ENCODE data around the gene DIDO1. TPM values are rescaled to one million over a fixed set of nuclear protein-coding genes. Genes with fewer than 3 reads are reported as not detected.

The DIDO1 gene
- total RNA-seq, 1 donor from 2014 or later = 35.0 TPM

DNA sequence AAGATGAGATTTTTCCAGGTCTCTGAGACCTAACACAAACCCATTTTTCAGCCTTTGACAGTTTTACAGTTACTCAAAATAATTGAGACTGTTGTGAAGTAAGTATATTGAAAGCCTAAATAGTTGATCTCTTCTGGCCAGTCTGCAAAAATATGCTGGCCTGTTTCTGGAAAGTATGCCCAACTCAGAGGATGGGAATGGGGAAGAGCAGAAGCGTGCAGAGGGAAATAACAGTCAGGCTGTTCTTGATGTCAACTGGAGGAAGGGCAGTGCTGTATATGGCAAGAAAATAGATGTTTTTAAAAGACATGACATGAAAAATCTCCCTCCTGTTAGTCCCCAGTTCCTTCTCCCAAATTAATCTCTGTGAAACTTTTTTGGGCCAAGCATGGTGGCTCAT is 15.5 kb upstream of the DIDO1 start:
- Histone ChIP-seq H3K9ac (ENCODE audit: low read depth in 1 of 3, low read length in 3 of 3) (no peak overlapping the region), H3K4me3 (ENCODE audit: low read length in 3 of 3) (no peak overlapping the region), H3K27me3 (ENCODE audit: control insufficient read depth in 3 of 3, insufficient read depth in 3 of 3, low read length in 3 of 3) (no peaks in the 10 kb centered on the region), H3K4me1 (ENCODE audit: control insufficient read depth in 3 of 3, insufficient read depth in 3 of 3, low read length in 3 of 3) (peaks cover 17 to 30% (median 24%) of the 10 kb centered on the region in 3 donors), H3K9me3 (ENCODE audit: control insufficient read depth in 3 of 3, low read length in 3 of 3) (no peaks in the 10 kb centered on the region), H3K27ac (ENCODE audit: low read depth, low read length) (no peak overlapping the region), H3K36me3 (ENCODE audit: control insufficient read depth in 3 of 3, insufficient read depth in 3 of 3, low read length in 3 of 3) (peaks cover 31 to 48% (median 46%) of the 10 kb centered on the region in 3 donors)

DNA sequence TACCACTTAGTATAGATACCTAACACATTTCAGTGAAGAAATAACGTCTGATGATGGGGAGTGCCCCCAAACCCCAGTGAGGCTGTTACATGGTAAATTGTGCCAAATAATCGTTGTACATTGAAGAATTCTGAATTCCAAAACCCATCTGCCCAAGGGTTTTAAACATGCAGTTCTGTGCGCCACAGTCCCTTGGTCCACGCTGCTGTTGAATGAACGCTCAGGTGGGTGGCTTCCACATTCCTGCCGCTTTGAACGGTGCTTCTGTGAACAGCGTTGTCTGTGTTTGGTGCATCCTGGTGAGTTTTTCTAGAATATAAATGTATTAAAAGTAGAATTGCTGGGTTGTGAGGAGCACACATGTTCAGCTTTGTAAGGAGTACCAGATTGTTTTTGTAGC is 14.6 kb upstream of the DIDO1 start:
- no peaks in the 10 kb centered on the region for H3K9me3 ChIP-seq (ENCODE audit: control insufficient read depth in 3 of 3, low read length in 3 of 3)
- H3K27ac ChIP-seq (ENCODE audit: low read depth, low read length) = no peak overlapping the region
- H3K4me3 ChIP-seq (ENCODE audit: low read length in 3 of 3) = no peak overlapping the region
- peaks cover 21 to 36% (median 31%) of the 10 kb centered on the region in 3 donors for H3K4me1 ChIP-seq (ENCODE audit: control insufficient read depth in 3 of 3, insufficient read depth in 3 of 3, low read length in 3 of 3)
- no peaks in the 10 kb centered on the region for H3K27me3 ChIP-seq (ENCODE audit: control insufficient read depth in 3 of 3, insufficient read depth in 3 of 3, low read length in 3 of 3)
- no peak overlapping the region for H3K9ac ChIP-seq (ENCODE audit: low read depth in 1 of 3, low read length in 3 of 3)
- H3K36me3 ChIP-seq (ENCODE audit: control insufficient read depth in 3 of 3, insufficient read depth in 3 of 3, low read length in 3 of 3) = peaks cover 23 to 38% (median 37%) of the 10 kb centered on the region in 3 donors

DNA sequence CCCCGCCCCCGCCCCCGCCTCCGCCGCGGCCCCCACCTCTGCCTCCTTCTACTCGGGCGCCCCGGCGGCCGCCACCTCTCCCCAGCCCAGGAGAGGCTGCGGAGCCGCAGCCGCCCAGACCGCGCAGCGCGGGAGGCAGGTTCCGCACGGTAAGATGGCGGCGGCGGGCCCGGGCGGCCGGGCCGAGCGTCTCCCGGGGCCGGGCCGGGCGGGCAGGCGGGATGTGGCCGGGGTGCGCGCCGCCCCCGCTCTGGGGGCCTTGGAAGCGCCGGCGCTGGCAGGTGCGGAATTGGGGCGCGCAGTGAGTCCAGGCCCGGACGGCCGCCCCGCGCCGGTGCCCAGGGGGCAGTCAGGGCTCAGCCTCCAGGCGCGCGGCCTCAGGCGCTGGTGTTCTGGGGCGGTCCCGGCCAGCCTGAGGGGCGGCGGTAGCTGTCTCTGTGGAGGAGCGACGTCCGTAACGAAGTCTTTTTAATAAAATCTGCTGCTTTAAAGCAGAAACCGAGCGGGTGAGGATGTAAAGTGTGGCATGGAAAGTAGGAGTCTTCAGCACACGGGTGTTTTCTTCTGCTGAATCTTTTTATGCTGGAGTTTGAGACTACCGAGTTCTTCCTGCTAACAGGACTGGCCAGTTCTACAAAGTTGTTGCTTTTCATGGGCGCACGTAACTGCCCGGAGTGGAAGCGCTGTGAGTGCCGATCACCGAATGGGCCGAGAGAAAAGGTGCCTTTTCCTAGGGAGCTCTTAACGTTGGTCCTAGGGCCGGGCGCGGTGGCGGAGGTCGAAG is 12.0 kb upstream of the DIDO1 start, which contains the start of gene GID8:
TSS of gene GID8 (plus strand) at position 43 of the 784 bp plus-strand sequence. CDS start 3,356 bp downstream, outside the sequence.
- H3K27ac ChIP-seq (ENCODE audit: low read depth, low read length) = peak within 1 kb of the TSS; percentile 86
- H3K4me3 ChIP-seq (ENCODE audit: low read length in 3 of 3) = peak within 1 kb of the TSS; percentile 96 to 97 (median 97)
- no peaks in the 10 kb centered on the region for H3K9me3 ChIP-seq (ENCODE audit: control insufficient read depth in 3 of 3, low read length in 3 of 3)
- H3K9ac ChIP-seq (ENCODE audit: low read depth in 1 of 3, low read length in 3 of 3) = peak within 1 kb of the TSS; percentile 93 to 96 (median 95)
- no peaks in the 10 kb centered on the region for H3K27me3 ChIP-seq (ENCODE audit: control insufficient read depth in 3 of 3, insufficient read depth in 3 of 3, low read length in 3 of 3)
- peaks cover 10 to 28% (median 21%) of the 10 kb centered on the region in 3 donors for H3K36me3 ChIP-seq (ENCODE audit: control insufficient read depth in 3 of 3, insufficient read depth in 3 of 3, low read length in 3 of 3)
- H3K4me1 ChIP-seq (ENCODE audit: control insufficient read depth in 3 of 3, insufficient read depth in 3 of 3, low read length in 3 of 3) = peaks cover 33 to 53% (median 52%) of the 10 kb centered on the region in 3 donors

DNA sequence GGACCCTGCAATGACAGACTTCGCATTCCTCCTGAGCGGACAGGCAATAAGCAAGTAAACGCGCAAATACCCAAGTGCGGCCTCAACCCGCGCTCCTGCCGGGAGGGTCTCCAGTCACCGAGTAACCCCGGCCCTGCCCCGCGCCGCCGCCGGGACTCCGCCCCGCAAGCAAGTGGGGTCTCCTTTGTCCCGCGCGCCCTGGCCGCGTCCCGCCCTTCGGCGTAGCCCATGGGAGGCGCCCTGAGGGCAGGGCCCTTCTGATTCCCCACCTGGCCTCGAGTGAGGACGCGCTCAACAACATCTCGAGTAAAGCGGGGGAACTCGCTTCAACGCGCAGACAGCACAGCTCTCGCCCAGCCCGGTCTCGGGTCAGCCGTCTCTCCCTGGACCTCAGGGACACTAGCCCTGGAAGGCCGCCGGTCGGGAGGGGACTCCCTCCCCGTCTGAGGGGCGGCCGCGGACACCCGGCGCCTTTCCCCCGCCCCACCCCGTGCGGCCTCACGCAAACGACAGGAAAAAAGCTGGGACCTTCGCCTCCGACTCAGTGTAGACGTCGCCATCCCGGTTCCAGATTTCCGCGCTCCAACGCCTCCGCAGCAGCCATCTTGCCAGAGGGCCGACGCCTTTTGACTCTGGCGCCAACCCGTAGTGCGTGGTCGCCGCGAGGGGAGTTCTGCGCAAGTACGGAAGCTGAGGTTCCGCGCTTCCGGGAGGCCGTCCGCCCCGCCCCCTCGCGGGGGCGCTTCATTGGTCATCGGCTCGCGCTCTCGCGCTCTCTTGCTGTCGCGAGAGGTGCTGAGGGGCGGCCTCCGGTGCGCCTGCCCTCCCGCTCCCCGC is 11.2 kb upstream of the DIDO1 start:
- Histone ChIP-seq H3K27ac (ENCODE audit: low read depth, low read length) (peak overlapping the region; percentile 86), H3K36me3 (ENCODE audit: control insufficient read depth in 3 of 3, insufficient read depth in 3 of 3, low read length in 3 of 3) (peaks cover 8 to 22% (median 15%) of the 10 kb centered on the region in 3 donors), H3K4me1 (ENCODE audit: control insufficient read depth in 3 of 3, insufficient read depth in 3 of 3, low read length in 3 of 3) (peaks cover 33 to 53% (median 52%) of the 10 kb centered on the region in 3 donors), H3K27me3 (ENCODE audit: control insufficient read depth in 3 of 3, insufficient read depth in 3 of 3, low read length in 3 of 3) (no peaks in the 10 kb centered on the region), H3K4me3 (ENCODE audit: low read length in 3 of 3) (peak overlapping the region; percentile 93 to 97 (median 96)), H3K9ac (ENCODE audit: low read depth in 1 of 3, low read length in 3 of 3) (peak overlapping the region; percentile 93 to 95 (median 94)), H3K9me3 (ENCODE audit: control insufficient read depth in 3 of 3, low read length in 3 of 3) (no peaks in the 10 kb centered on the region)

DNA sequence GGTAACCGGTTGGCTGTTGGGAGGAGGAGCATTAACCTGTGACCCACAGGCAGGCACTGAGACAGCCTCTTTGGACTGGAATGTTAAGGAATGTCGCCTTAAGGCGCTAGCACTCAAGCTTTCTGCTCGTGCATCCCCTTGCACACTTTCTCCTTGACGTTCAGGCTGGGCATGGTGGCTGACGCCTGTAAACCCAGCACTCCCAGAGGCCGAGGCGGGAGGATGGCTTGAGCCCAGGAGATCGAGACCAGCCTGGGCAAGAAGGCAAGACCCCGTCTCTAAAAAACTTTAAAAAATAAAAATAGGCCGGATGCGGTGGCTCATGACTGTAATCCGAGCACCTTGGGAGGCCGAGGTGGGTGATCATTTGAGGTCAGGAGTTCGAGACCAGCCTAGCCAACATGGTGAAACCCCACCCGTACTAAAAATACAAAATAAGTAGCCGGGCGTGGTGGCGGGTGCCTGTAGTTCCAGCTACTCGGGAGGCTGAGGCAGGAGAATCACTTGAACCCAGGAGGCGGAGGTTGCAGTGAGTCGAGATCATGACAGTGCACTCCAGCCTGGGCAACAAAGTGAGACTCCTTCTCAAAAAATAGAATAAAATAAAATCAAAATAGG is 9.8 kb upstream of the DIDO1 start:
- Histone ChIP-seq H3K27ac (ENCODE audit: low read depth, low read length) (no peak overlapping the region), H3K27me3 (ENCODE audit: control insufficient read depth in 3 of 3, insufficient read depth in 3 of 3, low read length in 3 of 3) (no peaks in the 10 kb centered on the region), H3K9ac (ENCODE audit: low read depth in 1 of 3, low read length in 3 of 3) (peak overlapping the region in 2 of 3 donors; percentile 20 to 29), H3K4me3 (ENCODE audit: low read length in 3 of 3) (peak overlapping the region in 1 of 3 donors; percentile 47), H3K9me3 (ENCODE audit: control insufficient read depth in 3 of 3, low read length in 3 of 3) (no peaks in the 10 kb centered on the region), H3K4me1 (ENCODE audit: control insufficient read depth in 3 of 3, insufficient read depth in 3 of 3, low read length in 3 of 3) (peaks cover 31 to 52% (median 48%) of the 10 kb centered on the region in 3 donors), H3K36me3 (ENCODE audit: control insufficient read depth in 3 of 3, insufficient read depth in 3 of 3, low read length in 3 of 3) (peaks cover 5 to 13% (median 7%) of the 10 kb centered on the region in 3 donors)

DNA sequence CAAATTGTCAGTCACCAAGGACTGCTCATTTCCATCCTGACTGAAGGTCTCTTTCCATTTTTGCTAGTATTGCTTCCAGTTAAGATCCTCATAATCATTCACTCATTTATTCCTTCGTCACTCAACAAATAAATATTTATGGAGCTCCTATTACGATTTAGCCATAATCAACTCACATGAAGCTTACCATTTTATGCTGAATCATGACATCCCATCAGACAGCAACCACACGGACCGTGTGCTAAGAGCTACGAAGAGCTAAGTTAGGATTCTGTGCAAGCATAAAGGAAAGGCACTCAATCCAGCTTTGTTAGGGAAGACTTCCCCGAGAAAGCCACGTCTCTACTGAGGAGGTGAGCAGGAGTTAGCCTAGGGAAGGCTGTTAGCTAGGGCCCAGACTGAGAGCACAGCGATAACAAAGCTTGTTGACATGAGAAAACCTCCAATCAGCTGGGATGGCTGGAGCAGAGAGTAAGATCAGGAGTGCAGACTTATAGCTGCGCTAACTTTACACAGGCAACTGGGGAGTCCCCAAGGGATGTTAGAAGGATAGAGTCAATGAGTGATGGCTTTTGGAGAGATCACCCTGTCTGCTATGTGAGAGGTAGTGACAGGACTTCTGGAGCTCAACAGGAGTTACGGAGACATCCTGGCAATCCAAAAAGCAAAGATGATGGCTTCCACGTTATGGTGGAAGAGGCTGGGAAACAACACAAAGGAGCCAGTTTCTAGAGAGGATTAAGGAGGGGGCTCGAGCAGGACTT is 9.1 kb upstream of the DIDO1 start:
- Histone ChIP-seq H3K4me3 (ENCODE audit: low read length in 3 of 3) (peak overlapping the region in 2 of 3 donors; percentile 6 to 47), H3K4me1 (ENCODE audit: control insufficient read depth in 3 of 3, insufficient read depth in 3 of 3, low read length in 3 of 3) (peaks cover 31 to 47% (median 43%) of the 10 kb centered on the region in 3 donors), H3K9me3 (ENCODE audit: control insufficient read depth in 3 of 3, low read length in 3 of 3) (no peaks in the 10 kb centered on the region), H3K9ac (ENCODE audit: low read depth in 1 of 3, low read length in 3 of 3) (peak overlapping the region in 2 of 3 donors; percentile 7 to 20), H3K27me3 (ENCODE audit: control insufficient read depth in 3 of 3, insufficient read depth in 3 of 3, low read length in 3 of 3) (no peaks in the 10 kb centered on the region), H3K27ac (ENCODE audit: low read depth, low read length) (no peak overlapping the region), H3K36me3 (ENCODE audit: control insufficient read depth in 3 of 3, insufficient read depth in 3 of 3, low read length in 3 of 3) (peaks cover 5 to 13% (median 6%) of the 10 kb centered on the region in 3 donors)

DNA sequence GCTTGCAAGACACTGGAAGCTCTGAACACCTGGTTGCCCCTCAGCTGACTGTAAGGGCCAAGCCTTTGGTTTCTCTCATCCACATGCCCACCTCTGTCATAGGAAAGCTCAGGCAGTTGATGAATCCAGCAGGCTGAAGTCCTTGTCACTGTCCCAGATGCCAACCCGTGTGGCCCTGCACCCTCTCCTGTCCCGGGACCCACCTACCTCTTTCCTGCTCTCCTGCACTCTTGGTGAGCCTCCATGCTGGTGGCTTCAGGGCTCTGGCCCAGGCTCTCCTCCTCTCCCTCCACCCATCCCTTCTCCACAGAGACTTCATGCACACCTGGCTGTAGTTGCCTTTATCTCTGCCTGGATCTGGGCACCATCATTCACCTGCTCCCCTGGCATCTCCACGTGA is 7.7 kb upstream of the DIDO1 start:
- H3K4me1 ChIP-seq (ENCODE audit: control insufficient read depth in 3 of 3, insufficient read depth in 3 of 3, low read length in 3 of 3) = peaks cover 22 to 42% (median 31%) of the 10 kb centered on the region in 3 donors
- no peaks in the 10 kb centered on the region for H3K9me3 ChIP-seq (ENCODE audit: control insufficient read depth in 3 of 3, low read length in 3 of 3)
- no peak overlapping the region for H3K4me3 ChIP-seq (ENCODE audit: low read length in 3 of 3)
- H3K27me3 ChIP-seq (ENCODE audit: control insufficient read depth in 3 of 3, insufficient read depth in 3 of 3, low read length in 3 of 3) = no peaks in the 10 kb centered on the region
- no peak overlapping the region for H3K9ac ChIP-seq (ENCODE audit: low read depth in 1 of 3, low read length in 3 of 3)
- H3K27ac ChIP-seq (ENCODE audit: low read depth, low read length) = no peak overlapping the region
- peaks cover 5 to 13% (median 6%) of the 10 kb centered on the region in 3 donors for H3K36me3 ChIP-seq (ENCODE audit: control insufficient read depth in 3 of 3, insufficient read depth in 3 of 3, low read length in 3 of 3)

DNA sequence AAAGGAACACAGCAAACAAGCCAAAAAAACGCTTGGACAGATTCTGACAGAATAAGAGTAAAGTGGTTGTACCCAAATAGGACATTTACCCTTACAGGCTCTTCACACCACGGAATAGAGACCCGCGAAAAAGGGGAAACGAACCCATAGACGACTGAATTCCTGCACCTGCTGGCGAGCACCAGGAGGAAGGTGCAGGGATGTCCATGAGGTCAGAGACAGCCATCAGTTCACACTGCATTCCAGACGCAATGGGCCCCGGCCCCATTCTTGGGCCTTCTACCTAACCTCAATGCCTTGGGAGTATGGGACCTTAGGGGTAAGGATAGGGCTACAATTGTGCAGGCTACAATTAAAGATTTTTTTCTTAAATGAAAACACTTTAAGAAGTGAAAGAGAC is 5.2 kb upstream of the DIDO1 start:
- Histone ChIP-seq H3K9ac (ENCODE audit: low read depth in 1 of 3, low read length in 3 of 3) (no peak overlapping the region), H3K4me1 (ENCODE audit: control insufficient read depth in 3 of 3, insufficient read depth in 3 of 3, low read length in 3 of 3) (peaks cover 35 to 53% (median 42%) of the 10 kb centered on the region in 3 donors)

DNA sequence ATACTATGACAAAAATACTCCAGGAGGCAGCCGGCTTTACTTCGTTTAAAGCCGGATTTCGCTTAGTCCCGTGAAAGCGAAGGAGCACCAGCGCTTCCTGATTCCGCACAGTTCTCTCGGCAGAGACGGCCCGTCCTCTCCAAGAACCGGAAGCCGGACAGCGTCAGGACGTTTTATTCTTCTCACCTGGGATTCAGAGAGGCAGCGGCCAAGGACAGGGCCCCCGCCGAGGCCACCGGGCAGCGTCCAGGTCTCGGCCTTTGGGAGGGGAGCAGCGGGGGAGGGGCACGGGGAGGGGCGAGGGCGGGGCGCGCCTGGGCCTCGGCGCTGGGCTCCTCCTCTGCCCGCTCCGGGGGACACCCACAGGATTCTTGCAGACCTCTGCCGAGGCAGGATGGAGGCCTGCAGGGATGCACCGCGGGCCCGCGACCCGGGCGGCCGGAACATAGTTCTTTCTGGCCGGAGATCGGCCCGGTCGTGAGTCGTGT is 2.8 kb upstream of the DIDO1 start:
- H3K27me3 ChIP-seq (ENCODE audit: control insufficient read depth in 3 of 3, insufficient read depth in 3 of 3, low read length in 3 of 3) = no peaks in the 10 kb centered on the region
- peaks cover 31 to 44% (median 34%) of the 10 kb centered on the region in 3 donors for H3K4me1 ChIP-seq (ENCODE audit: control insufficient read depth in 3 of 3, insufficient read depth in 3 of 3, low read length in 3 of 3)
- H3K27ac ChIP-seq (ENCODE audit: low read depth, low read length) = peak overlapping the region; percentile 67
- H3K36me3 ChIP-seq (ENCODE audit: control insufficient read depth in 3 of 3, insufficient read depth in 3 of 3, low read length in 3 of 3) = peaks cover 0 to 3% (median 0%) of the 10 kb centered on the region in 3 donors
- H3K9ac ChIP-seq (ENCODE audit: low read depth in 1 of 3, low read length in 3 of 3) = peak overlapping the region in 2 of 3 donors; percentile 1 to 42
- no peaks in the 10 kb centered on the region for H3K9me3 ChIP-seq (ENCODE audit: control insufficient read depth in 3 of 3, low read length in 3 of 3)
- H3K4me3 ChIP-seq (ENCODE audit: low read length in 3 of 3) = peak overlapping the region; percentile 46 to 60 (median 51)

More for the DNA sequence above, 5.2 kb upstream of the DIDO1 start:
- Histone ChIP-seq H3K27me3 (ENCODE audit: control insufficient read depth in 3 of 3, insufficient read depth in 3 of 3, low read length in 3 of 3) (no peaks in the 10 kb centered on the region), H3K9me3 (ENCODE audit: control insufficient read depth in 3 of 3, low read length in 3 of 3) (no peaks in the 10 kb centered on the region), H3K4me3 (ENCODE audit: low read length in 3 of 3) (no peak overlapping the region), H3K36me3 (ENCODE audit: control insufficient read depth in 3 of 3, insufficient read depth in 3 of 3, low read length in 3 of 3) (peaks cover 5 to 13% (median 6%) of the 10 kb centered on the region in 3 donors), H3K27ac (ENCODE audit: low read depth, low read length) (no peak overlapping the region)

Data from skeletal muscle tissue (tissue), 4 donors.